Astrocyte of the spinal cord (primary cell): Measurements from ENCODE around the gene ATG4B.
A peak's percentile ranks its signal among the peaks of the same experiment; 100 is the strongest.

Source experiments
- DNase-seq: peaks from one replicate; pipeline ENCODE4 v3.0.0; 2011; ENCODE audit warnings: low read depth, low spot score
- H3K4me3 ChIP-seq: 2 replicates; pipeline ENCODE4 v1.5.1; 2011; ENCODE audit warnings: low read depth, mild to moderate bottlenecking, low read length, moderate library complexity
- in situ Hi-C: cut with HindIII; loops from 2 replicates; pipeline ENCODE4 v1.10.0; 2017; ENCODE audit warnings: low sequenced_read_pairs
- TF ChIP-seq, protein P1 (sequence below): IDR thresholded peaks from 2 replicates; pipeline ENCODE4 v1.5.1; 2012; ENCODE audit warnings: low read depth, mild to moderate bottlenecking, low read length, inconsistent platforms

ATG4B gene

GRCh38 chr2:241678307-241678706 is 40.8 kb downstream of the ATG4B start:
- no peak overlapping the region for H3K4me3 ChIP-seq
- TF ChIP-seq, protein P1, sequence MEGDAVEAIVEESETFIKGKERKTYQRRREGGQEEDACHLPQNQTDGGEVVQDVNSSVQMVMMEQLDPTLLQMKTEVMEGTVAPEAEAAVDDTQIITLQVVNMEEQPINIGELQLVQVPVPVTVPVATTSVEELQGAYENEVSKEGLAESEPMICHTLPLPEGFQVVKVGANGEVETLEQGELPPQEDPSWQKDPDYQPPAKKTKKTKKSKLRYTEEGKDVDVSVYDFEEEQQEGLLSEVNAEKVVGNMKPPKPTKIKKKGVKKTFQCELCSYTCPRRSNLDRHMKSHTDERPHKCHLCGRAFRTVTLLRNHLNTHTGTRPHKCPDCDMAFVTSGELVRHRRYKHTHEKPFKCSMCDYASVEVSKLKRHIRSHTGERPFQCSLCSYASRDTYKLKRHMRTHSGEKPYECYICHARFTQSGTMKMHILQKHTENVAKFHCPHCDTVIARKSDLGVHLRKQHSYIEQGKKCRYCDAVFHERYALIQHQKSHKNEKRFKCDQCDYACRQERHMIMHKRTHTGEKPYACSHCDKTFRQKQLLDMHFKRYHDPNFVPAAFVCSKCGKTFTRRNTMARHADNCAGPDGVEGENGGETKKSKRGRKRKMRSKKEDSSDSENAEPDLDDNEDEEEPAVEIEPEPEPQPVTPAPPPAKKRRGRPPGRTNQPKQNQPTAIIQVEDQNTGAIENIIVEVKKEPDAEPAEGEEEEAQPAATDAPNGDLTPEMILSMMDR, result no peak
- no peak for DNase-seq
- in situ Hi-C loops, result no loop called here

DNA sequence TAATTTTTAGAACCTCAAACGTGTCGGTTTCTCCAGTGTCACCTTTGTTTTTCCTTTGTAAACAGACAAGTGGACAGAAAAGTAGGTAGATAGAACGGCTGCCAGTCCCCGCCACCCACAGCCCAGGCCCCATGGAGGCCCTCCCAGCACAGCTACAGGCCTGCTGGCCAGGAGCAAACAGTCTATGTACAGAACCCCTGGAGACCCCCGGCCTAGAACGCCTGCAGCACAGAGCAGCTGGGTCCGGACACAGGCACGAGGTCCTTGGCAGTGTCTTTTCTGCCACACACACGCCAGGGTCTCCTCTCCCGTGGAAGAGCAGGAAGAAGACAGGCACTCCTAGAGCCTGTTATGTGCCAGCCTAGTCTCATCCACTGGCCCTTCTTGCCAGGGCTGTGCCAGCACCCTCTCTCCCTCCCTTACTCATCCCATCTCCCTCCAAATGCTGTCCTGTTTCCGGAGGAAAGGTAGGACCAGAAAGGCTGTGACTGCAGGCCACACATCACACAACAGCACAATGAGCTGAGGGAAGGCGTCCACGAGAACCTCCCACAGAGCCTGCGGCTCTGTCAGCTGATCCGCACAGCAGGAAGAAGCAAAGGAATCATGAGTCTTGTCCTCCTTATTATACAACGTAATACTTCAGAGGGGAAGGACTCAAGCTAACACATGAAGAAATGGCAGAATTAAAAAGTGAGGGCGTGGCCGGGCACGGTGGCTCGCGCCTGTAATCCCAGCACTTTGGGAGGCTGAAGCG is 41.5 kb downstream of the ATG4B start:
- in situ Hi-C loops, result no loop called here
- DNase-seq, result no peak
- TF ChIP-seq, protein P1, result no peak
- no peak overlapping the region for H3K4me3 ChIP-seq

GRCh38 chr2:241680044-241680443 is 42.6 kb downstream of the ATG4B start:
- TF ChIP-seq, protein P1, result no peak
- no peak for DNase-seq
- in situ Hi-C loops, result no loop called here
- no peak overlapping the region for H3K4me3 ChIP-seq

- peak; percentile 95 for DNase-seq
- no peak overlapping the region for H3K4me3 ChIP-seq
- in situ Hi-C loops, result no loop called here
- TF ChIP-seq, protein P1, result no peak
Measured at GRCh38 chr2:241680827-241681599, 43.5 kb downstream of the ATG4B start.

DNA sequence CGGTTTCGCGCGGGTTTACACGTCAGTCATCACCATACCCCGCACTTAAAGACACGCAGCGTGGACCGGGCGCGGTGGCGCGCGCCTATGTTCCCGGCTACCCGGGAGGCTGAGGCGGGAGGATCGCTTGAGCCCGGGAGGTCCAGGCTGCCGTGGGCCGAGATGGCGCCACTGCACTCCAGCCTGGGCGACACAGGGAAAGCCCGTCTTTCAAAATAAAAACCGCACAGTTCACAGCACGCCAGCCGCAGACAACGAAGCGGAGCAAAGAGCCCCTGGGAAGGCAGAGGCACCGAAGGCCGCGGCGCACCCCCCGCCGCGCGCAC is 48.8 kb downstream of the ATG4B start:
- peak overlapping the region; percentile 86 for H3K4me3 ChIP-seq
- in situ Hi-C loops, result no loop called here
- no peak for DNase-seq
- TF ChIP-seq, protein P1, result no peak

GRCh38 chr2:241686650-241687425 is 49.3 kb downstream of the ATG4B start, which contains the start of gene DTYMK:
Gene DTYMK, minus strand, starts transcription at chr2:241686815. Its CDS starts 32 bp downstream, at chr2:241686783.
- peak; percentile 98 for DNase-seq
- TF ChIP-seq, protein P1, result no peak
- in situ Hi-C loops, result no loop called here
- peak within 1 kb of the TSS; percentile 94 for H3K4me3 ChIP-seq
